Activated gamma-delta T cell treated with Interleukin-2 at 50 U/mL for 16 hours (primary cell): ENCODE results near the gene CPB2.

Experiments used
- DNase-seq: peaks from one replicate; pipeline ENCODE4 v3.0.0-alpha.2; 2020

Gene CPB2

DNA sequence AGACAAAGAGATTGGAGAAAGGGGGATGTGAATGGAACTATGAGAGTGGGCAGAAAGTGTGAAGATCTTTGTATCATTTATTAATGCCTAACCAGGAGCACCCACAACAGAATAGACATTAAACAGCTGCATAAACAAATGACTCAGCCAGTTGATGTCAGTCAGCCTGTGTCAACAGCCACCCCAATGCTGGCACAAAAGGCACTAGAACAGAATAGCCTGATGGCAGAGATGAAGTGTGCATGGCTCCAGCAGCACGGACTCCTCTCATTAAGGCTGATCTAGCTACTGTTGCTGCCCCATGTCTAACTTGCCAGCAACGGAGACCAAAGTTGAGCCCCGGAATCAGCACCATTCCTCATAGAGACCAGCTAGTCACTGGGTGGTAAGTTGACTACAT, 7.8 kb downstream of the CPB2 start:
- no peak for DNase-seq

DNA sequence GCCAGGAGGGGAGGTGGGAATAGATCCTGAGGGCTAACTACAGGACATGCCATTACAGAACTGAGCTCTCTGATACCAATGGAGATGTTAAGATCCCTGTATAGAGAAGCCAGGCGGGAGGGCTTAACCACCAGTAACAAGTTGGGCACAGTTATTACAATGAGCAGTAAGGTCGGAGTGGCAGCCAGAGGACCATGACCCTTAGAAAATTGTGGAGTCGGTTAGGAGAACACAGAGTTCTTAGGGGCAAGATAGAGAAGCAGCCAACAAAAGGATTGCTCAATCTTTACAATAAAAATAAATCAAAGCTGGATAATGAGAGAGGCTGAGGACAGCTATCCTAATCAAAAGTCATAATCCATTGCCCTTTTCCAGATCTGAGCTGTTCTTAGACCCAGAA, 10.4 kb downstream of the CPB2 start:
- DNase-seq = no peak

DNA sequence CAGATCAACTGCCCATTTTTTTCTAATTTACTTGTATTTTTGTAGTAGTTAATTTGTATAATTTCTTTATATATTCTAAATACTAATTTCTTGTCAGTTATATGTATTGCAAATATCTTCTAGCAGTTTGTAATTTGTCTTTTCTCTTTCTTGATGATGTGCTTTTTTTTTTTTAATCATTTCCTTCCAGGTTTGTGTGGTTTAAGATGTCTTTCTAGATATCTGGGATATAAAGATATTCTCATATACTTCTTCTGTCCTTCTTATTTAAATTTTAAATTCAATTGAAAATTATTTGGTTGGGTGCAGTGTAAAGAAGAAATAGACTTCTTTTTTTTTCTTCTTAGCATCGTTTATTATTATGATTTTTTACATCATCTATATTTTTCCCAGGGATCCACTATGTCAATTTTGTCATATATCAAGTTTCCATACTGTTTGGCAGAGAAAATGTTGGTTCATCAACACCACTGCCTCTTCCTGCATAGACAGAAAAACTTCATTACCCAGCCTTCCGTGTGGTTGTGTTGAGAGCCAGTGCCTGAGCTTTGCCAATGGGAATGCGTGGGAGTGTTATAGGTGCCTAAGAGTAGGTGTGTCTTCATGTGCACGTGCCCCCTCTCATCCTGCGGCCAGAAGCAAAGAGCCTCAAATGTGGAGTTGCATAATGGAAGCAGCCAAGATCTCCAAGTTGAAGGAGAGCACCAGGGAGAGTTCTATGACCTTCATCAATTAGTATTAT, 15.8 kb downstream of the CPB2 start:
- DNase-seq = no peak

DNA sequence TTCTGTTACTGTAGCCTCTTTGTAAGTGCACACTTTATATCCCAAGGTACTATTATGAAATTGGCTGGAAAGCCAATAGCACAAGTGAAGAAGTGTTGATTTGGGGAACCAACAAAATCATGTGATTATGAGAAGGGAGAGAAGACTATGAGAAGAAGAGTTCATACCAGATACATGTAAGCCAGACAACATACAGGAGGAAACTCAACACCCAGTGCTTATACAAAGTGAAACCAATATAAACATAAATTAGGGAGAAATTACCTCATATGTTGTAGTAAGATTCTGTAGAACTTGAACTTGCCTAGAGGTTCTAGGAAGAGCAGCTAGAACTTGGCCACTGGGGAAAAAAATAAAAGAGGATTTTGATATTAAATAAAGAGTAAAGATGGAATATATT, 17.4 kb downstream of the CPB2 start:
- DNase-seq = no peak

DNA sequence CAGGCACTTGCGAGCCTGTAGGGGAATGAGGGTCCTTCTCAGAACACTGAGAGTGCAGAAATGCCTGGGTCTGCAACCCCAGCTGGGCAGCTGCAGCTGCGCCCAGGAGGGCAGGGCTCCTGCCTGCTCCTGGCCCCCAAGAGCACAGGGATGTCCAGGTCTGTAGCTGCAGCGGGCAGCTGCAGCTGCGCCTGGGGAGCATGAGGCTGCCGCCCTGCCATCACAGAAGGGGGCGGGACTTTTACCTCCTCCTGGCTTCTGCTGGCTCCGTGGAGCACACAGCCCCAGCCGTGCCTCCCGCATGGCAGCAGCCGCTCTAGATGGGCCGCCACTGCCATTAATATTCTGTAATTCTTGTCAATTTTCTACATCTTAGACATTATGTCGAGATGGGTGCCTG, 17.8 kb downstream of the CPB2 start:
- no peak for DNase-seq

DNA sequence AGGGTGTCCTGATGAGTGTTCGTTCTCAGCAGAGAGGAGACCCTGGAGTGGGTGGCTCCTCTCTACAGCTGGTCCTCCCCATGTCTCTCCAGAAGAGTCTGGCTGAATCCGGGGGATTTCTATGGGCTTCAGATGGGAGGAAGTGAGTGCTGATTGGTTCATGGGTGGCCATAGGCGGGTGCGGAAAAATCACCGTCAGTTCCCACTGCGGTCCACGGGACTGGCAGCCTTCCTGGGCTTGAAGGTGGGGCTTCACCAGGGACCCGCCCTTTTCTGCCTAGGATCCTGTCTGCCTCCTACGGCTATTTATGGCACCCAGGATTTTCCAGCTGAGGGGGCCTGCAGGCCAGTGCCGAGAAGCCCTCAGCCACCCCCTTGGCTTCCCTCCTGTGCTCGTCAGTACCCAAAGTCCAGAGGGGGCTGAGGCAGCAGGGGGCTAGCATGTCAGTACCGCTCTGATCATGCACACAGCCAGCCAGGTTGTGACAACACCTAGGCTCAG, 18.4 kb downstream of the CPB2 start:
- no peak for DNase-seq

DNA sequence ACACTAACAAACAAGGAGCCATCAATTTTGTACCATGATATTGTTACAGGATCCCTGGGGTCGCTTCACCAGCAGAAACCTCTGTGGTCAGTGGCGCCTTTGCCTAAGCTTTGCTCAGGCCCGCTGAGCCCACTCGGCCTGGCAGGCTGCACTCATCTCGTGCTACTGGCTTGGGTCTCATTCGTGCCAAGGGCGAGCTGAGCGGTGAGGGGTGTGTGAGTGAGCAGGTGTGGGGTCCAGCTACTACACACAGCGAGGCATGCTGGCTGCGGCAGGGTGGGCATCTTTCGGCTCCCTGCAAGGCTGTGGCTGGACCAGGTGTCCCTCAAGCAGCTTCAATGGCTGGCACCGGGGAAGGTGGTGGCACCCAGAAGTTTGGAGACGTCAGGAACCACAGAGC, 19.1 kb downstream of the CPB2 start:
- DNase-seq = no peak

DNA sequence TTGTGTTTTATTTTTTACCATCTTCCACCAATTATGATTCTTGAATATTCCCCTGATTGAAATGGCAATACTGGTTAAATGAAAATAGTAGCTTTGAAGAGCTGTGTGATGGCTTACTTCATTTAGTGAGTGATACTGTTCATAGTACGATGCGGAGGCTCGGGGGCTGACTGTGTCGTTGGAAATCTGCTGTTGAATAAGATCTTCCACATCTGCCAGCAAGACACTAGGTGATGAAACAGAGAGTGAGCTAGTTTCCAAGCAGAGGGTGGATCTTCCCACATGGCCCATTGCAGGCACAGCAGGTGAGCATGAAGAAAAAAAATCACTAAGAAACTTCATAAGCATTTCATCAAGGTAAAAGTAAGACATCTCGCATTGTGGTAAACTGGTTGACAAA, 22.5 kb downstream of the CPB2 start:
- DNase-seq = no peak

DNA sequence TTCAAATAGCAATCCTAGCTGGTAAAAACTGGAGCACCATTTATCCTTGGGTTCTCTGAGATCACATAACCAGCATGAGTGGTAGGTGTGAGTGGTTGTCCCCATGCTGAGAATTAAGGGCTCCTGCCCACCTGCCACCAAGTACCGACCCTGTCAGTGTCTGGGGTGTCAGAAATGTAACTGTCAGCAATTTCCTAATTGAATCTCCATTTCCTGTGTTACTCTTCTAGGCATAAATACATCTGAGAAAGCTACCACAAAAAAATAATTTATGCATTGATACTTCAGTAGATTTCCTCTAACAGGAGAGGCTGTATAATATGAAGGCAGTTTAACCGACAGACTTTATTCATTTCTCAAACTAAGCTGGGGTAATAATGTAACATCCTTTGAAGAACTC, 25.1 kb downstream of the CPB2 start:
- DNase-seq = no peak

DNA sequence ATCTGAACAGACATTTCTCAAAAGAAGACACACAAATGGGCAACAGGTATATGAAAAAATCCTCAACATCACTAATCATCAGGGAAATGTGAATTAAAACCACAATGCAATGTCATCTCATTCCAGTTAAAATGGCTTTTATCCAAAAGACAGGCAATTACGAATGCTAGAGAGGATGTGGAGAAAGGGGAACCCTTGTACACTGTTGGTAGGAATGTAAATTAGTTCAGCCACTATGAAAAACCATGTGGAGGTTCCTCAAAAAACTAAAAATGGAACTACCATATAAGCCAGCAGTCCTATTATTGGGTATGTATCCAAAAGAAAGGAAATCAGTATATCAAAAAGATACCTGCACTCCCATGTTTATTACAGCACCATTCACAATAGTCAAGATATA, 27.6 kb downstream of the CPB2 start:
- no peak for DNase-seq

DNA sequence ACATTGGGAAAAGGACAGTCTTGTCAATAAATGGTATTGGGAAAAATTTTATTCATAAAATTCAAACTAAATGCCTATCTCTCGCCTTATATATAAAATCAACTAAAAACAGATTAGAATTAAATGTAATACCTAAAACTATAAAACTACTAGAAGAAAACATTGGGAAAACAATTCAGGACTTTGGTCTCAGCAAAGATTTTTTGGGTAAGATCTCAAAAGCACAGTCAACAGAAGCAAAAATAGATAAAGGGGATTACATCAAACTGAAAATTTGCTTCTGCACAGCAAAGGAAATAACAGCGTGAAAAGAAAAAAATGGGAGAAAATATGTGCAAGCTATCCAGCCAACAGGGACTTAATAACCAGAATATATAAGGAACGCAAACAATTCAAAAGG, 28.0 kb downstream of the CPB2 start:
- no peak for DNase-seq

DNA sequence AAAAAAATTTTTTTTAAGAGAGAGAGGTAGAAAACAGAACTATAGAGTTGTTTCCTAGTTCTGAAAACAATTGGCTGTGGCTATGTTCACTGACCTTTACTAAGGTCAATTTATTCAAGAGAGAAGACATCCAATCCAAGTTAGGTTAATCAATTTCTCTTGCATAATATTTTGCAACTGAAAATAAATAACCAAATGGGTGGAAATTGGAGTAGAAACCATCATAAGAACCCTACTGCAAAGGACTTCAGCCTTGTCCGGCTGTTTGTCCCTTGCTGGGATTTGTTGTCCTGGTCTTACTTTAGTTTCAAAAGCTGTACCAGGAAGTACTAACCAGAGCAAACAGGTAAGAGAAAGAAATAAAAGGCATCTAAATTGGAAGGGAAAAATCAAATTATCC, 29.0 kb downstream of the CPB2 start:
- DNase-seq = no peak

DNA sequence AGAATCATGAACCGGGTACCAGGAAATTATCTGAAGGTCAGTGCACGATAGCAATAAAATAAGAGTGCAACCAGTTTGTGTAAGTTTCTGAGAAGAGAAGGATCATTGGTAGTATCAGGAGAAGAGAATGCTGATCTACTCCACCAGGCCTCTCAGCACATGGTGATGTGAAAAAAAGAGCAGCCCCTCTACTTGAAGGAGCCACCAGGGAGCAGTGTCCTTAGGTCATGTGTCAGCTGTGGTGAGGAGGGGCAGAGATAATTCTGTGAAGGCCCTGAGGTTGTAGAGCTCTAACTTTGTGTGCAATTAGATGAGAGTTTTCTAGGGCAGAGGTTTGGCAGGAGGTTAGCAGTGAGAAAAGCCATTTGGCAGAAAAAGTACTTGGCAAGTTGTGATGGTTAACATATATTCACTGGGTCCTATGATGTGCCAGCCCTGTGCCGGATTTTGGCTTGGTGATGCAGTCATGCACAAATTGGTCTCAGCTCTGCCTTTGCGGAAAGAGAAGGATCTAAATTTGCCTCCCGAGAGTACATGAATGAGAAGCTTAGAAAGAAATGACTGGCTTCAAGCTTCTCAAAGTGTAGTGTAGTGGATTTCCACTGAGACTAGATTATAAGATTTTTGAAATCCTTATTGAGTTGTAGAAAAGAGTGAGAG, 33.1 kb downstream of the CPB2 start:
- no peak for DNase-seq

DNA sequence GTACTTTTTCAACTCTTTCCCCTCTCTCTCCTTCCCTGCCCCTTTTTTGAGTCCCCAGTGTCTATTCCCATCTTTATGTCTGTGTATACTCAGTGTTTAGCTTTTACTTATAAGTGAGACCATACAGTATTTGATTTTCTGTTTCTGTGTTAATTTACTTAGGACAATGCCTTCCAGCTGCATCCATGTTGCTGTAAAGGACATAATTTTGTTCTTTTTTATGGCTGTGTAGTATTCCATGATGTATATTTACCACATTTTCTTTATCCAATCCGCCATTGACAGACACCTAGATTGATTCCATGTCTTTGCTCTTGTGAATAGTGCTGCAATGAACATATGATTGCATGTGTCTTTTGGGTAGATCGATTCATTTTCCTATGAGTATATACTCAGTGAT, 41.5 kb downstream of the CPB2 start:
- no peak for DNase-seq

DNA sequence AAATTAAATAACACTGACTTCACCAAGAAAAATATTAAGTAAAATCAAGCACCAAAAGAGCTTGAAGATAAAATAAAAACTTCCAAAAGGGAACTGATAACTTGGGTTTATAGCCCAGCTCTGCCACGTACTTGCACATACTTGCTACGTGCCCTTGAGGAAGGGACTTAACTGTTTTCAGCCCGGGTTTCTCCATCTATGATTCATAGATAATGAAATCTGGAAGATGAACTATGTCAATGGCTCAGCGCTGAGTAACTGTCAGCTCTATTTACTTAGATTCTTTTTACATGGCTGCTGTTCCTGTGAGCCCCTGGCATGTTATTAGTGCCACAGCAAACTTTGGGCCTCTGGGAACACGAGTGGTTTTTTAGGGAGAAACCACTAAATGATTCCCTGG, 42.6 kb downstream of the CPB2 start:
- no peak for DNase-seq

DNA sequence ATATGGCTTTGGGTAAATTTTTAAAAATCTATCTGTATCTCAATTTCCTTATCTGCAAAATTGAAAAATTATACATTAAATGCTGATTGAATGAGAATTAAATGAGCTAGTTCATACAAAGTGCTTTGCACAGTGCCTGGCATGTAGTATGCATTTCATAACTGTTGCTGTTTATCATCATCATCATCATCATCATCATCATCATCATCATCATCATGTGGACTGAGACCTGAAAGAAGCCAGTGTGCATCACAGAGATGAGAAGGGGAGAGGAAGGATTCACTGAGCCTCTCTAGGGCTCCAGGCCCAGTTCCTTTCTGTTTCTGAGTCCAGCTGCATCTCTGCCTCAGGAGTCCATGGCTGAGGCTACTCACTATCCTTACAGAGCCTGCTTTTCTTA, 45.4 kb downstream of the CPB2 start:
- no peak for DNase-seq

DNA sequence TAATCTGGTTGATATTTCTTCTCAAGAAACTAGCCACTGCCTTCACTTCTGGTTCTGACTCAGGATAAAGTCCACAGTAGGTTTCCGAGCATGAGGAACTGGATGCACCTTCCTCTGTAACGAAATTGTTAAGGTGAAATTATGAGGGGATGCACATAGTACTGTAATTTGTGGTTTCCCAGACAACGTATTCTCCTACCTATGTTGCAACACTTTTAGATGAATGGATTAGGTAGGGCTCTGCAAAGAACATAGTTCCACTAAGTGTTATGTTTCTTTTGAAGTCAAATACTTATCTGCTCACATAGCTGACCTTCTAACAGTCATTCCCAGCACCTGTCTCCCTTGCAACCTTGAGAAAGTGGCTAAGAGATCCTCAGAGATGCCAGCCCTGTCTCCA, 46.6 kb downstream of the CPB2 start:
- no peak for DNase-seq

DNA sequence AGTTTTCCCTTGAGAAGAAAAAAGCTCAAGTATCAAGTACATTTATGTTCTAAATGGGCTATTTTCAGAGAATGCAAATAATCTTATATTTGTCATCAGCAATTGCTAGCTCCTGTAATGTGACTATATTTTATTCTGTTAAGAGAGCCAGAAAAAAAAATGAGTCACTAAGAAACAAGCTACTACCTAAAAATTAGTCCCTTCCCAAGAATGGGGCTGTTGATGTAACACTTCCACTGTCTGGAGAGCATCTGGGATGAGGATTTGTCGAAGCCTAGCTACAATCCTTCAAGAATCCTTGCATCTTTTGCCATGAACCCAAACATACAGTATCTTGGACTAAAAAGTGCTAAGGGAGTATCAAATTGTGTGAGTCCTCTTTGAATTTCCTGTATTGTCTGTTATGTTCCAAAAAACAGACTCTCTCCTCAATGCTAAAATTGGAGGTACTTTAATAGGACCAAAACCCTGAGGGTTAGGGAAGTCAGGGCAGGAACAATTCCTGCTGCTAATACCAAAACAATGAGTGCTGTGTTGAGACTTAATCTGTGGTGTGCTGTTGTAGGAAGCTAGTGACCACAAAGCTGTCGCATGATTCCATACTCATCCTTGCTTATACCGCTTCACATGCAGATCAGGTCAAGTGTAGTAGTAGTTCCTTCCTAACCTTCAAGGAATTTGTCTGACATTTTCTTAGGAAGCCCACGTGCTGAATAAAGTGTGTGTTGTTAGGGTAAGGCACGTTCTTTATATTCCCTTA, 47.4 kb downstream of the CPB2 start:
- DNase-seq = no peak

DNA sequence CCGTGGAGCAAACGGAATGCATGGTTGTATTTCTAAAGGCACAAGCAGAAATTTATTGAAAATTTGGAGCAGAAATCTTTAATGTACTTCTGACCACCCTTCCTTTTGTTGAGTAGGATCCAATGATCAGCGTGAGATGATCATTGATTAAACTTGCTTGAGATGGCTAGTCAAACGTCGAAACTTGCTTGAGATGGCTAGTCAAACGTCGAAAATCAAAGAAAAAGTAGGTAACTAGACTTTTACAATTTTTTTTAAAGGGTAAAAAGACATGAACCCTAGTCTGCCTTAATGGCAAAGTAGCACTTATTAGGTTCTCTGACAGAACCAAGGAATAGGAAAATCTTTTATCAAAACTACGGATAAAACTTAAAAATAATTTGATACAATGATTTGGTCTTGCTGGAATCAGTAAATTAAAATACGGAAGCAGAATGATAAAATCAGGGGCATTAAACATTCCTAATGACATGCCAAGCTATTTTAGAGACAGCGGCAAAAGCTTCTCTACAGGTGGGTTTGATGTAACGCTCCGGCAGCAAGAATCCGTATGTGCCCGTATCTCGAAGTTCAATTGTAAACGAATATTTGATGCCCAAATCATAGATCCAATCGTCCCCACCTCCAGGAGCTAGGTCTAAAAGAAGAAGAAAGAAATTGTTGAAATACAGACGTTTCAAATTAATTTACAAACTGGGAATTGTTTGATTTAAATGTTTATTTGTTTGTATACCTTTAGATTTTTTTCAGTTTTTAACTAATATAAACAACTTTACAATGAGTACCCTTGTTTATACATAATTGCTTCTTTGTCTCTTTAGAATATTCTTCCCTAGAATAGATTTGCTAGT, 51.4 kb downstream of the CPB2 start:
- DNase-seq = no peak

DNA sequence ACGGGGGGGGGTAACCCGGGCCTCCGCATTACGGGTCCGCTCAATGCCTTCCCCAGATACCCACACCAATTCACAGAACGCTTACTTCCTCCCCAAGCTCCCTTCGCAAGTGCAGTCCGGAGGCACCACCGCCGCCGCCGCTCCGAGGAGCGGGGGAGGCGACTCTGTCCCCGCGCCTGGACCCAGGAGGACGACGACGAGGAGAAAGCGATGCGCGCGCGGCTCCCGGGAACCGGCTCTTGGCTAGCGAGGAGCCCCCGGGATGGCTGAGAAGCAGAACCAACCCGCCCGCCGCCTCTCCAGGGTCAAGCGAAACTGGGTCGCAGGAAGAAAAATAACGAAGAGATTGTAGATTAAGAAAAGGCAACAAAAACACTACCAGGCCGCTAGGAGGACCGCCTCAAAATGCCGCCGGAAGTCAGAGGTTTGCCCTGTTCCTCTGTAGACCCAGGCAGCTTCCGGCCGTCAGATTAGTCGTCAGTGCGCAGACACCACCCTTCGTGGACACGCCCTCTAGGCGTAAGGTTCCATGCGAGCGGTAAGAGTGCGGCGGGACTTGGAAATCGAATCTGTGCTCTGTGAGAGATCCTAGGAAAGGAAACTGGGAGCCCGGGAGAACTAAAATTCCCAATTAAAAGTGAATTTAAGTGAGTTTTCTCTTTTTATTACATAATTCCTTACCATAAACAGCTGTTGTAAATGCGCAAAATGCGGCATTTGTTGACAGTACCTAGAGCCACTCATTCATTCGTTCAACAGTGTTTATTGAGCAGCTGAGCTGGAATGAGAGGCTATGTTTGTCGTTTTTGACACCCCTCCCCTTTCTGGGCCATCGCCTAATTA, 52.3 kb downstream of the CPB2 start, which contains the start of gene ZC3H13:
TSS of gene ZC3H13 (minus strand) at position 428 of the 843 bp plus-strand sequence. CDS start 7,239 bp downstream, outside the sequence.
- peak; percentile 92 for DNase-seq

DNA sequence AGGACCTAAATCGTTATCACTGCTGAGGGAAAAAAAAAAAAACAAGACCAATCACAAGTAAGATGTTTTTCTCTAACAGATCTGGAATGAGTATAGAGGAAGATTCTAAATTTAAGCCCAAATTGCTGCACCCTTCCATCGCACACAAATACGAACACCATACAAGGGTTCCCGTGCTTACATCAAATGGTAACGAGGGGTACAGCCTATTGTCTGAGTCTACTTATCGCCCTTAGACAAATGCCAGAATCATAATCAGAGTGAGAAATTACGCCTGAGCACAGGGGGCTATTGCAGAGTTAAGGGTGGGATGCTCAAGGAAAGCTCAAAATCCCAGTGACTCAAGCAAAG, 52.9 kb downstream of the CPB2 start:
- DNase-seq = no peak

DNA sequence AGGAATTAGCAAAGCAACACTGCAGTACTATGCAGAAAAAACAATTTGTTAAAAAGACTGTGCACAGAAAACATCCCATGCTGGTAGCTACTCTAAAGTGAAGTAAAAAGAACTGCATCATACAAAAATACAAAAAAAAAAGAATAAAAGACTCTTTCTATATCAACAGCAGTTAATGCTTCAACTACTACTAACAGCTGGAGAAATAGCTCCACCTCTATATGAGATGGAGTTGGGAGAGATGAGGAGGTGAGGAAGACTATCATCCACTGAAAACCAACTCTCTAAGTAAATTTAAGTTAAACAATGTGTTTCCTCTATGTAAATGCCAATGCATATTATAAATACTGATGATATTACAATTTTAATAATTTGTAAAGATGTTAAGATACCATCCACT, 54.1 kb downstream of the CPB2 start:
- DNase-seq = no peak
